T-helper 1 cell (primary cell): ENCODE measurements around the gene PGP.
A peak's percentile ranks its signal among the peaks of the same experiment; 100 is the strongest.
"Not testable (repeated sequence)": the region's sequence is repeated elsewhere in the genome, so short reads cannot be mapped to it uniquely, and the experiment has no call there.

Experiments used
- DNase-seq, 5 donors: peaks; one replicate each; pipeline ENCODE4 v3.0.0-alpha.2; 2012 to 2020

PGP gene

GRCh38 chr16:2213817-2214718 lies 572 bp downstream of the PGP start:
- peak in 1 of 5 donors; percentile 8 for DNase-seq

GRCh38 chr16:2212362-2213324 lies 2.0 kb downstream of the PGP start:
- DNase-seq = no peak

GRCh38 chr16:2211923-2212347 lies 2.7 kb downstream of the PGP start:
- DNase-seq = no peak

- DNase-seq = no peak
Observed at GRCh38 chr16:2210386-2211365, 4.0 kb downstream of the PGP start, which contains the start of gene BRICD5. Gene BRICD5 (minus strand): TSS chr16:2210863. CDS start chr16:2210833, 30 bp downstream.

- DNase-seq = no peak
Observed at GRCh38 chr16:2210009-2210332, 4.7 kb downstream of the PGP start.

GRCh38 chr16:2209258-2210008 lies 5.2 kb downstream of the PGP start:
- no peak for DNase-seq

- DNase-seq = no peak
Observed at GRCh38 chr16:2208772-2209171, 5.9 kb downstream of the PGP start.

GRCh38 chr16:2208308-2208707 lies 6.3 kb downstream of the PGP start:
- DNase-seq = no peak

GRCh38 chr16:2207872-2208271 lies 6.8 kb downstream of the PGP start:
- no peak for DNase-seq

GRCh38 chr16:2206780-2207433 lies 7.7 kb downstream of the PGP start:
- DNase-seq = no peak

- DNase-seq = no peak
Observed at GRCh38 chr16:2206420-2206779, 8.2 kb downstream of the PGP start.

GRCh38 chr16:2205967-2206313 lies 8.7 kb downstream of the PGP start:
- no peak for DNase-seq

- peak; percentile 84 to 97 (median 88) for DNase-seq
Observed at GRCh38 chr16:2205104-2205966, 9.3 kb downstream of the PGP start, which contains the start of gene MLST8. Gene MLST8 (plus strand): TSS chr16:2205454. CDS start chr16:2206086, 632 bp downstream.

GRCh38 chr16:2204416-2205103 lies 10.1 kb downstream of the PGP start:
- no peak for DNase-seq

- not testable (repeated sequence) for DNase-seq
Observed at GRCh38 chr16:2203119-2203688, 11.4 kb downstream of the PGP start.

- DNase-seq = no peak
Observed at GRCh38 chr16:2200313-2200712, 14.3 kb downstream of the PGP start.

- no peak for DNase-seq
Observed at GRCh38 chr16:2199621-2200139, 15.0 kb downstream of the PGP start.

- no peak for DNase-seq
Observed at GRCh38 chr16:2199095-2199494, 15.5 kb downstream of the PGP start.

- DNase-seq = no peak
Observed at GRCh38 chr16:2198283-2198682, 16.4 kb downstream of the PGP start.
